ENCODE data around the gene ATG16L2.

ATG16L2 gene

GRCh38 chr11:72814286-72815109 lies at the start of gene ATG16L2:
TSS of gene ATG16L2 (plus strand) at chr11:72814411. CDS start at chr11:72814446, 35 bp downstream.
- peak; percentile 79 for DNase-seq (ENCODE audit: low read depth)
- TF ChIP-seq CTCF (conservative IDR thresholded peaks at IDR 0.05; ENCODE audit: low read length), result no peak
- H3K4me3 ChIP-seq (ENCODE audit: low read length), result peak within 1 kb of the TSS; percentile 90

- TF ChIP-seq CTCF (conservative IDR thresholded peaks at IDR 0.05; ENCODE audit: low read length), result no peak
- DNase-seq (ENCODE audit: low read depth), result no peak
- no peak overlapping the region for H3K4me3 ChIP-seq (ENCODE audit: low read length)
Measured at GRCh38 chr11:72764503-72764902, 49.7 kb upstream of the ATG16L2 start.

- DNase-seq (ENCODE audit: low read depth), result no peak
- no peak for TF ChIP-seq CTCF (conservative IDR thresholded peaks at IDR 0.05; ENCODE audit: low read length)
- H3K4me3 ChIP-seq (ENCODE audit: low read length), result no peak overlapping the region
Measured at GRCh38 chr11:72766152-72766902, 47.9 kb upstream of the ATG16L2 start.

GRCh38 chr11:72767203-72768062 lies 46.8 kb upstream of the ATG16L2 start:
- DNase-seq (ENCODE audit: low read depth), result no peak
- no peak overlapping the region for H3K4me3 ChIP-seq (ENCODE audit: low read length)
- no peak for TF ChIP-seq CTCF (conservative IDR thresholded peaks at IDR 0.05; ENCODE audit: low read length)

GRCh38 chr11:72768581-72768980 lies 45.6 kb upstream of the ATG16L2 start:
- TF ChIP-seq CTCF (conservative IDR thresholded peaks at IDR 0.05; ENCODE audit: low read length), result no peak
- DNase-seq (ENCODE audit: low read depth), result no peak
- H3K4me3 ChIP-seq (ENCODE audit: low read length), result no peak overlapping the region

- DNase-seq (ENCODE audit: low read depth), result no peak
Measured at GRCh38 chr11:72769680-72770079, 44.5 kb upstream of the ATG16L2 start.

More at GRCh38 chr11:72769680-72770079, 44.5 kb upstream of the ATG16L2 start:
- TF ChIP-seq CTCF (conservative IDR thresholded peaks at IDR 0.05; ENCODE audit: low read length), result no peak
- no peak overlapping the region for H3K4me3 ChIP-seq (ENCODE audit: low read length)

Measured in AG10803 (cell line).